H9 (cell line): Measurements from ENCODE around the gene TMPRSS11A. TPM values are rescaled to one million over a fixed set of nuclear protein-coding genes. Genes with fewer than 3 reads are reported as not detected.

Experiments used
- DNase-seq: peaks from one replicate; pipeline ENCODE4 v3.0.0-alpha.2; 2017
- H2AFZ ChIP-seq: one replicate; pipeline ENCODE4 v1.6.1; 2013; ENCODE audit warnings: mild to moderate bottlenecking, low read length, control low read depth, moderate library complexity
- H2AK5ac ChIP-seq: 2 replicates; pipeline ENCODE4 v1.6.1; 2013; ENCODE audit warnings: low read length, control low read depth, mixed read lengths; ENCODE audit not compliant: insufficient read length
- H2BK120ac ChIP-seq: one replicate; pipeline ENCODE4 v1.6.1; 2013; ENCODE audit warnings: low read depth, mild to moderate bottlenecking, low read length, control low read depth, inconsistent platforms; ENCODE audit not compliant: poor library complexity, severe bottlenecking
- H2BK12ac ChIP-seq: 2 replicates; pipeline ENCODE4 v1.6.1; 2013; ENCODE audit warnings: low read length, control low read depth, mixed read lengths, low read depth; ENCODE audit not compliant: insufficient read length
- H2BK15ac ChIP-seq: 2 replicates; pipeline ENCODE4 v1.6.1; 2013; ENCODE audit warnings: low read depth, low read length, control low read depth
- H2BK20ac ChIP-seq: one replicate; pipeline ENCODE4 v1.6.1; 2013; ENCODE audit warnings: low read depth, mild to moderate bottlenecking, low read length, control low read depth, inconsistent platforms; ENCODE audit not compliant: poor library complexity, severe bottlenecking
- H2BK5ac ChIP-seq: 2 replicates; pipeline ENCODE4 v1.6.1; 2013; ENCODE audit warnings: low read length, control low read depth, mixed read lengths; ENCODE audit not compliant: insufficient read length
- H3K14ac ChIP-seq: 2 replicates; pipeline ENCODE4 v1.6.1; 2013; ENCODE audit warnings: low read length, control low read depth; ENCODE audit not compliant: insufficient read depth
- H3K18ac ChIP-seq: 2 replicates; pipeline ENCODE4 v1.6.1; 2013; ENCODE audit warnings: low read depth, mild to moderate bottlenecking, mixed read lengths, low read length, control low read depth; ENCODE audit not compliant: insufficient read length
- H3K23ac ChIP-seq: 2 replicates; pipeline ENCODE4 v1.6.1; 2013; ENCODE audit warnings: low read length, control low read depth, mixed read lengths, low read depth; ENCODE audit not compliant: insufficient read length
- H3K23me2 ChIP-seq: 2 replicates; pipeline ENCODE4 v1.6.1; 2013; ENCODE audit warnings: low read depth, mild to moderate bottlenecking, mixed read lengths, low read length, control low read depth; ENCODE audit not compliant: insufficient read length, poor library complexity, severe bottlenecking
- H3K27ac ChIP-seq: 2 replicates; pipeline ENCODE4 v1.5.1; 2013; ENCODE audit warnings: low read length, control low read depth, mixed read lengths, low read depth; ENCODE audit not compliant: insufficient read length
- H3K27me3 ChIP-seq: 2 replicates; pipeline ENCODE4 v1.6.1; 2013; ENCODE audit warnings: low read length, control low read depth, inconsistent platforms; ENCODE audit not compliant: insufficient read depth
- H3K4ac ChIP-seq: 2 replicates; pipeline ENCODE4 v1.6.1; 2013; ENCODE audit warnings: low read depth, mild to moderate bottlenecking, control low read depth, inconsistent platforms, low read length, moderate library complexity
- H3K4me1 ChIP-seq: 2 replicates; pipeline ENCODE4 v1.6.1; 2013; ENCODE audit warnings: low read length, control low read depth, inconsistent platforms; ENCODE audit not compliant: insufficient read depth
- H3K4me2 ChIP-seq: 2 replicates; pipeline ENCODE4 v1.6.1; 2013; ENCODE audit warnings: low read length, control low read depth, mixed read lengths; ENCODE audit not compliant: insufficient read length, insufficient read depth
- H3K56ac ChIP-seq: 2 replicates; pipeline ENCODE4 v1.6.1; 2013; ENCODE audit warnings: low read depth, mild to moderate bottlenecking, mixed read lengths, low read length, control low read depth; ENCODE audit not compliant: insufficient read length
- H3K79me1 ChIP-seq: 2 replicates; pipeline ENCODE4 v1.6.1; 2013; ENCODE audit warnings: low read depth, mild to moderate bottlenecking, moderate library complexity, low read length, control low read depth, inconsistent platforms; ENCODE audit not compliant: insufficient read depth, poor library complexity, severe bottlenecking
- H3K79me2 ChIP-seq: 2 replicates; pipeline ENCODE4 v1.6.1; 2013; ENCODE audit warnings: low read length, control low read depth, inconsistent platforms; ENCODE audit not compliant: insufficient read depth
- H3K9ac ChIP-seq: 2 replicates; pipeline ENCODE4 v1.6.1; 2013; ENCODE audit warnings: low read length, control low read depth, mixed read lengths; ENCODE audit not compliant: insufficient read length; ENCODE audit errors: extremely low read depth
- H3K9me3 ChIP-seq: one replicate; pipeline ENCODE4 v1.6.1; 2013; ENCODE audit warnings: low read depth, low read length, inconsistent platforms; ENCODE audit not compliant: control insufficient read depth
- H3T11ph ChIP-seq: one replicate; pipeline ENCODE4 v1.6.1; 2013; ENCODE audit warnings: mild to moderate bottlenecking, low read length, control low read depth, inconsistent platforms
- H4K20me1 ChIP-seq: one replicate; pipeline ENCODE4 v1.6.1; 2013; ENCODE audit not compliant: control insufficient read depth, insufficient read length, insufficient read depth
- H4K5ac ChIP-seq: 2 replicates; pipeline ENCODE4 v1.6.1; 2013; ENCODE audit warnings: low read depth, mild to moderate bottlenecking, mixed read lengths, low read length, control low read depth; ENCODE audit not compliant: insufficient read length
- H4K8ac ChIP-seq: replicated peaks from 2 replicates; pipeline ENCODE4 v1.6.1; 2013; ENCODE audit warnings: low read length, control low read depth, mixed read lengths, low read depth; ENCODE audit not compliant: insufficient read length
- H4K91ac ChIP-seq: 2 replicates; pipeline ENCODE4 v1.6.1; 2013; ENCODE audit warnings: low read depth, mild to moderate bottlenecking, moderate library complexity, mixed read lengths, low read length, control low read depth; ENCODE audit not compliant: insufficient read length
- H3K27ac Mint-ChIP-seq, 3 experiments: 2 replicates in 2 of 3; 3 replicates in 1 of 3; pipeline ENCODE4 v1.8.0; 2020 to 2021; ENCODE audit warnings: mixed read lengths in 3 of 3, mild to moderate bottlenecking in 1 of 3, moderate library complexity in 1 of 3
- H3K27me3 Mint-ChIP-seq: 2 replicates; pipeline ENCODE4 v1.8.0; 2021; ENCODE audit warnings: low read depth, mild to moderate bottlenecking, moderate library complexity, mixed read lengths
- H3K36me3 Mint-ChIP-seq, 3 experiments: 2 replicates in 2 of 3; 3 replicates in 1 of 3; pipeline ENCODE4 v1.8.0; 2020 to 2021; ENCODE audit warnings: low read depth in 3 of 3, mixed read lengths in 3 of 3; ENCODE audit not compliant: insufficient read depth in 1 of 3
- H3K4me1 Mint-ChIP-seq, 2 experiments: 2 replicates each; pipeline ENCODE4 v1.8.0; 2020; ENCODE audit warnings: mixed read lengths in 2 of 2
- H3K4me3 Mint-ChIP-seq, 2 experiments: 2 replicates in 1 of 2; 3 replicates in 1 of 2; pipeline ENCODE4 v1.8.0; 2020 to 2021; ENCODE audit warnings: mild to moderate bottlenecking in 2 of 2, mixed read lengths in 2 of 2, moderate library complexity in 1 of 2
- H3K9me3 Mint-ChIP-seq, 2 experiments: 2 replicates in 1 of 2; 3 replicates in 1 of 2; pipeline ENCODE4 v1.8.0; 2020; ENCODE audit warnings: mild to moderate bottlenecking in 2 of 2, mixed read lengths in 2 of 2, moderate library complexity in 1 of 2
- WGBS: extraction: QIAGEN DNeasy Blood & Tissue Kit; methylation state at CpG from one replicate; pipeline ENCODE4 v1.1.7; 2013; ENCODE audit warnings: missing lambda C conversion rate, low lambda C conversion rate, mixed read lengths; ENCODE audit not compliant: insufficient read length; ENCODE audit errors: extremely low coverage; 5-methylcytosine and 5-hydroxymethylcytosine counted together
- total RNA-seq: library from RNA; stranded (reverse); gene quantifications from 2 replicates; pipeline ENCODE4 v1.2.1, GENCODE V29; 2021
- TF ChIP-seq, protein P1 (sequence below): fragments of 200-600 bp; sonication (generic); conservative IDR thresholded peaks from 3 replicates; pipeline ENCODE4 v1.8.0; 2021; ENCODE audit warnings: antibody characterized with exemption, mild to moderate bottlenecking

TMPRSS11A gene
- total RNA-seq, 1 experiment from 2014 or later: not detected

DNA sequence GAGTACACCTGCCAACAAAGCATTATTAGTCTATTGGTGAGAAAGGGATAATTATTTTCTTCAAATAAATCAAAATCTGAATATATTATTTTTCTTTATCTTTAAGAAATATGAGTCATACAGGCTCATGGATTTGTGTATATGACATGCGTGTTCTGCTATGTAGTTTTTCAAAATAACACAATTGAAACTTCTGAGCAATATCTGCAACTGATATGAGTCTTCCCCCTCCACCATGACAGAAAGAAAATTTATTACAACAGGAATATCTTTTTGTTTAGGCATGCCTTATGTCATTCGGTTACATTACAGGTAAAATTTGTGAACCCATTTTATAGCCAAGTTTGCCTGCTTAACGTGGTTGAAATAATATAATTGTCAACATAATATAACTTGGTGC, 32.0 kb downstream of the TMPRSS11A start:
- H3K14ac ChIP-seq: no peak overlapping the region
- H2BK120ac ChIP-seq: no peak overlapping the region
- no peak for DNase-seq
- no peaks in the 10 kb centered on the region for H3K27me3 ChIP-seq
- no peak overlapping the region for H3K9ac ChIP-seq
- no peak overlapping the region for H3K18ac ChIP-seq
- H4K8ac ChIP-seq: no peak overlapping the region
- H3K4ac ChIP-seq: no peak overlapping the region
- H2BK15ac ChIP-seq: no peak overlapping the region
- no peak overlapping the region for H3K27ac Mint-ChIP-seq
- no peak overlapping the region for H3K27ac ChIP-seq
- H3K27me3 Mint-ChIP-seq: no peaks in the 10 kb centered on the region
- no peaks in the 10 kb centered on the region for H3K36me3 Mint-ChIP-seq
- no peaks in the 10 kb centered on the region for H3K9me3 Mint-ChIP-seq
- TF ChIP-seq, protein P1, sequence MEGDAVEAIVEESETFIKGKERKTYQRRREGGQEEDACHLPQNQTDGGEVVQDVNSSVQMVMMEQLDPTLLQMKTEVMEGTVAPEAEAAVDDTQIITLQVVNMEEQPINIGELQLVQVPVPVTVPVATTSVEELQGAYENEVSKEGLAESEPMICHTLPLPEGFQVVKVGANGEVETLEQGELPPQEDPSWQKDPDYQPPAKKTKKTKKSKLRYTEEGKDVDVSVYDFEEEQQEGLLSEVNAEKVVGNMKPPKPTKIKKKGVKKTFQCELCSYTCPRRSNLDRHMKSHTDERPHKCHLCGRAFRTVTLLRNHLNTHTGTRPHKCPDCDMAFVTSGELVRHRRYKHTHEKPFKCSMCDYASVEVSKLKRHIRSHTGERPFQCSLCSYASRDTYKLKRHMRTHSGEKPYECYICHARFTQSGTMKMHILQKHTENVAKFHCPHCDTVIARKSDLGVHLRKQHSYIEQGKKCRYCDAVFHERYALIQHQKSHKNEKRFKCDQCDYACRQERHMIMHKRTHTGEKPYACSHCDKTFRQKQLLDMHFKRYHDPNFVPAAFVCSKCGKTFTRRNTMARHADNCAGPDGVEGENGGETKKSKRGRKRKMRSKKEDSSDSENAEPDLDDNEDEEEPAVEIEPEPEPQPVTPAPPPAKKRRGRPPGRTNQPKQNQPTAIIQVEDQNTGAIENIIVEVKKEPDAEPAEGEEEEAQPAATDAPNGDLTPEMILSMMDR: no peak
- H3K4me2 ChIP-seq: no peak overlapping the region
- no peaks in the 10 kb centered on the region for H4K20me1 ChIP-seq
- peaks cover 6 to 12% of the 10 kb centered on the region in 2 experiments for H3K4me1 Mint-ChIP-seq
- H3K4me3 Mint-ChIP-seq: no peak overlapping the region
- no CpG with 5 or more reads among the region's 3 CpGs for WGBS
- H2BK12ac ChIP-seq: no peak overlapping the region
- peaks cover 3% of the 10 kb centered on the region for H3K4me1 ChIP-seq
- no peak overlapping the region for H4K91ac ChIP-seq
- no peaks in the 10 kb centered on the region for H3K79me2 ChIP-seq
- H2BK20ac ChIP-seq: no peak overlapping the region
- H2BK5ac ChIP-seq: no peak overlapping the region
- H3K23ac ChIP-seq: no peak overlapping the region
- H3K9me3 ChIP-seq: no peaks in the 10 kb centered on the region
- no peak overlapping the region for H4K5ac ChIP-seq
- no peak overlapping the region for H3K56ac ChIP-seq
- H3T11ph ChIP-seq: no peak overlapping the region
- no peaks in the 10 kb centered on the region for H3K23me2 ChIP-seq
- H3K79me1 ChIP-seq: no peaks in the 10 kb centered on the region
- no peak overlapping the region for H2AFZ ChIP-seq
- no peak overlapping the region for H2AK5ac ChIP-seq
